Measurements from ENCODE around the gene TNFRSF1B.

TNFRSF1B gene

DNA sequence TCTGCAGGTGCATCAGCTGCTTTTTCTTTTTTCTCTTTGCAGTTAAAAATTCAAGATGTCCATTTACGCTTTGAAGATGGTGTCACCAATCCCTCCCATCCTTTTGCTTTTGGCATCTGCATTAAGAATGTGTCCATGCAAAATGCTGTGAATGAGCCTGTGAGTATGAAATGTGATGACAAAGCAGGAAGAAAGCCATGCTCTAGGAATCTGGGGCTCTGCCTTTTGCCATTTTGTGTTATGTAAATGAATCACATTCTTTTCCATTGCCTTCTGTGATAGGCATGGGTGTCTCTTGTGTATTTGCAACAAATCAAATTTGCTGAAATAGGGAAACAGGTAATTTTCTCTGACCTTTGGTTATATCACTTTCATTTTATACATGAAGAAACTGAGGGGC, 82.4 kb downstream of the TNFRSF1B start:
- H3K27ac ChIP-seq, result no peak overlapping the region
- DNase-seq (ENCODE audit: low spot score), result no peak
- POLR2A ChIA-PET (ENCODE audit: low non-redundant PET), result no interaction called here
- TF ChIP-seq, protein P1, sequence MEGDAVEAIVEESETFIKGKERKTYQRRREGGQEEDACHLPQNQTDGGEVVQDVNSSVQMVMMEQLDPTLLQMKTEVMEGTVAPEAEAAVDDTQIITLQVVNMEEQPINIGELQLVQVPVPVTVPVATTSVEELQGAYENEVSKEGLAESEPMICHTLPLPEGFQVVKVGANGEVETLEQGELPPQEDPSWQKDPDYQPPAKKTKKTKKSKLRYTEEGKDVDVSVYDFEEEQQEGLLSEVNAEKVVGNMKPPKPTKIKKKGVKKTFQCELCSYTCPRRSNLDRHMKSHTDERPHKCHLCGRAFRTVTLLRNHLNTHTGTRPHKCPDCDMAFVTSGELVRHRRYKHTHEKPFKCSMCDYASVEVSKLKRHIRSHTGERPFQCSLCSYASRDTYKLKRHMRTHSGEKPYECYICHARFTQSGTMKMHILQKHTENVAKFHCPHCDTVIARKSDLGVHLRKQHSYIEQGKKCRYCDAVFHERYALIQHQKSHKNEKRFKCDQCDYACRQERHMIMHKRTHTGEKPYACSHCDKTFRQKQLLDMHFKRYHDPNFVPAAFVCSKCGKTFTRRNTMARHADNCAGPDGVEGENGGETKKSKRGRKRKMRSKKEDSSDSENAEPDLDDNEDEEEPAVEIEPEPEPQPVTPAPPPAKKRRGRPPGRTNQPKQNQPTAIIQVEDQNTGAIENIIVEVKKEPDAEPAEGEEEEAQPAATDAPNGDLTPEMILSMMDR (conservative IDR thresholded peaks at IDR 0.05; ENCODE audit: low read depth), result no peak
- CTCF ChIA-PET, result interaction anchor here (0.6 kb wide), 2 partner anchors 44 to 548 kb away, joined by 4 read pairs; no protein-coding TSS in a partner anchor

DNA sequence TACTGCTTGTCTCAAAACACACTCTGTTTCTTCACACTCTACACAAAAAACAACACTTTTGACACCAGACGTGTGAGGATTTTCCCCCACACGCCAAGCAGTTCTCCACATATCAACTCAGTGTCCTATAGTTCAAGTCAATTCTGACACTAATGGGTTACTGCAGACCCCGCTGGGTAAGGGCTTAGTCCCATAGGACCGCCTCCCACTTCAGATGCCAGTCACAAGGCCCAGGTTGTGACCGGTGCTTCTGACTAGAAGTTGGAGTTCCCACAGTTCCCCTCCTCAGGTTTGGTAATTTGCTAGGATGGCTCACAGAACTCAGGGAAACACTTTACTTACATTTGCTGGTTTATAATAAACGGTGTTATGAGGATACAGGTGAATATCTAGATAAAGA, 83.0 kb downstream of the TNFRSF1B start:
- H3K27ac ChIP-seq, result no peak overlapping the region
- ChIA-PET CTCF (interaction anchor here (0.6 kb wide), 2 partner anchors 44 to 547 kb away, joined by 4 read pairs; no protein-coding TSS in a partner anchor), POLR2A (ENCODE audit: low non-redundant PET) (no interaction called here)
- TF ChIP-seq, protein P1 (conservative IDR thresholded peaks at IDR 0.05; ENCODE audit: low read depth), result no peak
- DNase-seq (ENCODE audit: low spot score), result no peak

DNA sequence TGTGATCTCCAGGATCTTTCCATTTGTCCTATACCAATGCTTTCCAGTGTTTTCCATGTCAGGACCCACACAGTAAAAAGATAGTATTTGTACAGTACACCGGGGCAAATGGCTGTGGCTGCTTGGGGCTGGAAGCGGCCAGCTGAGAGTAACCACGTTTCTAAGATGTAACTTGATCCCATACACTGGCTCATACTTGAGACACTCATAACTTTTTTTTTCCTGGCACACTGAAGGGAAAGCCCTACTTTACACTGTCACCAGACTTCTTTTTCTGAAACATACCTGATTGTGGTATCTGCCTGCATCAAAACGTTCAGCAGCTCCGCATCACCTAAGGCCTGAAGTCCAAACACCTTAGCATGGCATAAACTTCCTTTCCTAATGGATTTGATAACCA, 84.7 kb downstream of the TNFRSF1B start:
- ChIA-PET POLR2A (ENCODE audit: low non-redundant PET) (no interaction called here), CTCF (interaction anchor here (0.6 kb wide), 1 partner anchor 125 kb away, joined by 3 read pairs; no protein-coding TSS in a partner anchor)
- TF ChIP-seq, protein P1 (conservative IDR thresholded peaks at IDR 0.05; ENCODE audit: low read depth), result no peak
- DNase-seq (ENCODE audit: low spot score), result no peak
- H3K27ac ChIP-seq, result no peak overlapping the region

DNA sequence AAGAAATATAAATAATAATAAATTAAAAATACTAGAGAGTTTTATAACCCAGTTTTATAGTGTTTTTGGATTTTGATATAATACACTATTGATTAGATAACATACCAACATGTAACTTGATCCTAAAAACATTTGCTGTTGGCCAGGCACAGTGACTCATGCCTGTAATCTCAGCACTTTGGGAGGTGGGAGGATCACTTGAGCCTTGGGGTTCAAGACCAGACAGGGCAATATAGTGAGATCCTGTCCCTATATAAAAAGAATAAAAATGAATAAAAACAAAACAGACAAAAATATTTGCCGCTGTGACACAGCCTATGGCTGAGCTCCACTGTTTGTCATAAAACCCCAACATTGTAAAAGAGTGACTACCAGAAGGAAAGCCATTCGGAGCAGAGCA, 89.1 kb downstream of the TNFRSF1B start:
- TF ChIP-seq, protein P1 (conservative IDR thresholded peaks at IDR 0.05; ENCODE audit: low read depth), result no peak
- no peak overlapping the region for H3K27ac ChIP-seq
- POLR2A ChIA-PET (ENCODE audit: low non-redundant PET), result no interaction called here
- CTCF ChIA-PET, result no interaction called here
- DNase-seq (ENCODE audit: low spot score), result no peak

DNA sequence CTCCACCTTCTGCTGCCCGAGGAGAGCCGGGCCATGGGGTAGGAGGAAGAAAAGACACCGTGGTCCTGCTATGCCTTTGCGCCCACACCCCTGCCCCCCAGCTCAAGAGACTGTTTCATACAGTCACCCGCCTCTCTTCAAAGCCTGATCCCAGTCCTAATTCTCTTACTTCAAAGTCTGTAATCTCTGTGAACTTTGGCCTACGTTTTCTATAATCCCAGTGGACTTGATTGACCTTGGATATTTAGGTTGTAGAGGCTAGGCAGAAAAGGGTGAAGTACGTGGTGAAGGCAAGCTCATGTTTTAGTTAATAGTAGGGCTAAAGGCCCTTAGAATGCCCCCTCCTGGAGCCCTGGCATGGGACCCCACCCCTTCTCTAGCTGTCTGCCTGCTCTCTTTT, 91.5 kb downstream of the TNFRSF1B start:
- no peak overlapping the region for H3K27ac ChIP-seq
- no peak for DNase-seq (ENCODE audit: low spot score)
- POLR2A ChIA-PET (ENCODE audit: low non-redundant PET), result no interaction called here
- CTCF ChIA-PET, result interaction anchor here (1.2 kb wide), 1 partner anchor 14 kb away, joined by 6 read pairs; no protein-coding TSS in a partner anchor
- TF ChIP-seq, protein P1 (conservative IDR thresholded peaks at IDR 0.05; ENCODE audit: low read depth), result no peak
